SK-N-MC (cell line): Measurements from ENCODE around the gene PAMR1.

Source experiments
- DNase-seq: peaks from one replicate; pipeline ENCODE4 v3.0.0-alpha.2; 2011; ENCODE audit warnings: low read depth, low spot score
- H3K27ac ChIP-seq: fragments of 200-600 bp; sonication (generic); 2 replicates; pipeline ENCODE4 v1.5.1; 2016; ENCODE audit warnings: mixed run types
- H3K36me3 ChIP-seq: fragments of 200-600 bp; sonication (generic); 2 replicates; pipeline ENCODE4 v1.6.1; 2017; ENCODE audit warnings: antibody characterized with exemption, low read length, mixed read lengths; ENCODE audit not compliant: insufficient read depth
- H3K4me3 ChIP-seq: fragments of 200-600 bp; sonication (generic); 2 replicates; pipeline ENCODE4 v1.5.1; 2016
- H3K9ac ChIP-seq: fragments of 200-600 bp; sonication (generic); 2 replicates; pipeline ENCODE4 v1.8.0; 2017; ENCODE audit warnings: mixed run types, mixed read lengths; ENCODE audit not compliant: insufficient read length
- H3K9me3 ChIP-seq: fragments of 200-600 bp; sonication (generic); 2 replicates; pipeline ENCODE4 v1.6.1; 2017; ENCODE audit warnings: low read depth, mild to moderate bottlenecking, antibody characterized with exemption, low read length, moderate library complexity, mixed read lengths
- EZH2 ChIP-seq: fragments of 200-600 bp; sonication (generic); IDR thresholded peaks from one replicate; pipeline ENCODE4 v1.6.1; 2017; ENCODE audit warnings: antibody characterized with exemption
- FOXP2 ChIP-seq: optimal IDR thresholded peaks from 2 replicates; pipeline ENCODE3; 2011; ENCODE audit warnings: mild to moderate bottlenecking, moderate library complexity; ENCODE audit not compliant: insufficient read depth; ENCODE audit errors: extremely low read length, control extremely low read depth
- POLR2AphosphoS5 ChIP-seq: IDR thresholded peaks from 2 replicates; pipeline ENCODE4 v1.6.1; 2012; ENCODE audit warnings: mild to moderate bottlenecking, low read depth, low read length, borderline replicate concordance

Gene PAMR1

GRCh38 chr11:35518766-35519165, 6.7 kb downstream of the PAMR1 start:
- no peak overlapping the region for H3K27ac ChIP-seq
- TF ChIP-seq POLR2AphosphoS5 (no peak), EZH2 (no peak), FOXP2 (no peak)
- no peak overlapping the region for H3K9ac ChIP-seq
- no peak overlapping the region for H3K4me3 ChIP-seq
- DNase-seq, result no peak
- H3K9me3 ChIP-seq, result no peaks in the 10 kb centered on the region
- H3K36me3 ChIP-seq, result no peaks in the 10 kb centered on the region

- Histone ChIP-seq H3K9me3 (no peaks in the 10 kb centered on the region), H3K4me3 (no peak overlapping the region), H3K27ac (no peak overlapping the region), H3K9ac (no peak overlapping the region), H3K36me3 (no peaks in the 10 kb centered on the region)
- no peak for DNase-seq
- no peak for TF ChIP-seq FOXP2
- TF ChIP-seq EZH2, result no peak
- no peak for TF ChIP-seq POLR2AphosphoS5
Observed at GRCh38 chr11:35517481-35517880, 7.9 kb downstream of the PAMR1 start.

- Histone ChIP-seq H3K9me3 (no peaks in the 10 kb centered on the region), H3K9ac (no peak overlapping the region), H3K36me3 (no peaks in the 10 kb centered on the region), H3K27ac (no peak overlapping the region), H3K4me3 (no peak overlapping the region)
- no peak for TF ChIP-seq POLR2AphosphoS5
- no peak for TF ChIP-seq FOXP2
- TF ChIP-seq EZH2, result no peak
- DNase-seq, result no peak
Observed at GRCh38 chr11:35516403-35516802, 9.0 kb downstream of the PAMR1 start.

GRCh38 chr11:35515224-35515623, 10.2 kb downstream of the PAMR1 start:
- Histone ChIP-seq H3K9me3 (no peaks in the 10 kb centered on the region), H3K9ac (no peak overlapping the region), H3K36me3 (no peaks in the 10 kb centered on the region), H3K27ac (no peak overlapping the region), H3K4me3 (no peak overlapping the region)
- DNase-seq, result no peak
- TF ChIP-seq FOXP2 (no peak), EZH2 (no peak), POLR2AphosphoS5 (no peak)

GRCh38 chr11:35514481-35514880, 10.9 kb downstream of the PAMR1 start:
- no peak overlapping the region for H3K4me3 ChIP-seq
- DNase-seq, result no peak
- TF ChIP-seq POLR2AphosphoS5 (no peak), EZH2 (no peak), FOXP2 (no peak)
- H3K9ac ChIP-seq, result no peak overlapping the region
- no peaks in the 10 kb centered on the region for H3K9me3 ChIP-seq
- no peak overlapping the region for H3K27ac ChIP-seq
- no peaks in the 10 kb centered on the region for H3K36me3 ChIP-seq

- no peak overlapping the region for H3K9ac ChIP-seq
- no peak for DNase-seq
- H3K27ac ChIP-seq, result no peak overlapping the region
- H3K9me3 ChIP-seq, result no peaks in the 10 kb centered on the region
- no peak overlapping the region for H3K4me3 ChIP-seq
- no peaks in the 10 kb centered on the region for H3K36me3 ChIP-seq
- TF ChIP-seq EZH2 (no peak), FOXP2 (no peak), POLR2AphosphoS5 (no peak)
Observed at GRCh38 chr11:35511666-35512065, 13.8 kb downstream of the PAMR1 start.

GRCh38 chr11:35507688-35508087, 17.7 kb downstream of the PAMR1 start:
- no peak overlapping the region for H3K27ac ChIP-seq
- DNase-seq, result no peak
- H3K9ac ChIP-seq, result no peak overlapping the region
- H3K36me3 ChIP-seq, result no peaks in the 10 kb centered on the region
- no peak for TF ChIP-seq FOXP2
- no peak for TF ChIP-seq EZH2
- TF ChIP-seq POLR2AphosphoS5, result no peak
- H3K9me3 ChIP-seq, result no peaks in the 10 kb centered on the region
- H3K4me3 ChIP-seq, result no peak overlapping the region

GRCh38 chr11:35501776-35502175, 23.6 kb downstream of the PAMR1 start:
- no peak for DNase-seq
- Histone ChIP-seq H3K36me3 (no peaks in the 10 kb centered on the region), H3K9me3 (no peaks in the 10 kb centered on the region), H3K9ac (no peak overlapping the region), H3K27ac (no peak overlapping the region), H3K4me3 (no peak overlapping the region)
- TF ChIP-seq POLR2AphosphoS5 (no peak), EZH2 (no peak), FOXP2 (no peak)

GRCh38 chr11:35500744-35501143, 24.7 kb downstream of the PAMR1 start:
- Histone ChIP-seq H3K4me3 (no peak overlapping the region), H3K27ac (no peak overlapping the region), H3K36me3 (no peaks in the 10 kb centered on the region), H3K9me3 (no peaks in the 10 kb centered on the region), H3K9ac (no peak overlapping the region)
- TF ChIP-seq FOXP2, result no peak
- no peak for TF ChIP-seq EZH2
- TF ChIP-seq POLR2AphosphoS5, result no peak
- no peak for DNase-seq
